Measurements from ENCODE around the gene CCDC91.
A peak's percentile ranks its signal among the peaks of the same experiment; 100 is the strongest.

CCDC91 gene

GRCh38 chr12:28190321-28191050 is at the start of gene CCDC91:
Gene CCDC91 (plus strand): TSS chr12:28190456. CDS start chr12:28257216, 66,760 bp downstream.
- DNase-seq (ENCODE audit: low read depth in 2 of 2): peak; percentile 77 to 88

GRCh38 chr12:28144059-28144458 is 46.2 kb upstream of the CCDC91 start:
- DNase-seq (ENCODE audit: low read depth in 2 of 2): no peak

GRCh38 chr12:28144532-28144931 is 45.7 kb upstream of the CCDC91 start:
- DNase-seq (ENCODE audit: low read depth in 2 of 2): no peak

- DNase-seq (ENCODE audit: low read depth in 2 of 2): no peak
Observed at GRCh38 chr12:28145216-28145615, 45.0 kb upstream of the CCDC91 start.

- DNase-seq (ENCODE audit: low read depth in 2 of 2): no peak
Observed at GRCh38 chr12:28149279-28149678, 41.0 kb upstream of the CCDC91 start.

GRCh38 chr12:28156362-28156761 is 33.9 kb upstream of the CCDC91 start:
- DNase-seq (ENCODE audit: low read depth in 2 of 2): no peak

GRCh38 chr12:28156804-28157203 is 33.5 kb upstream of the CCDC91 start:
- DNase-seq (ENCODE audit: low read depth in 2 of 2): no peak

- no peak for DNase-seq (ENCODE audit: low read depth in 2 of 2)
Observed at GRCh38 chr12:28158353-28158752, 31.9 kb upstream of the CCDC91 start.

GRCh38 chr12:28159688-28160087 is 30.6 kb upstream of the CCDC91 start:
- DNase-seq (ENCODE audit: low read depth in 2 of 2): no peak

- no peak for DNase-seq (ENCODE audit: low read depth in 2 of 2)
Observed at GRCh38 chr12:28161697-28162096, 28.6 kb upstream of the CCDC91 start.

- DNase-seq (ENCODE audit: low read depth in 2 of 2): no peak
Observed at GRCh38 chr12:28162697-28163096, 27.6 kb upstream of the CCDC91 start.

- no peak for DNase-seq (ENCODE audit: low read depth in 2 of 2)
Observed at GRCh38 chr12:28164644-28165275, 25.5 kb upstream of the CCDC91 start.

- DNase-seq (ENCODE audit: low read depth in 2 of 2): no peak
Observed at GRCh38 chr12:28167981-28168485, 22.2 kb upstream of the CCDC91 start.

- DNase-seq (ENCODE audit: low read depth in 2 of 2): no peak
Observed at GRCh38 chr12:28171356-28172060, 18.7 kb upstream of the CCDC91 start.

- no peak for DNase-seq (ENCODE audit: low read depth in 2 of 2)
Observed at GRCh38 chr12:28172434-28173030, 17.7 kb upstream of the CCDC91 start.

GRCh38 chr12:28173440-28173839 is 16.8 kb upstream of the CCDC91 start:
- DNase-seq (ENCODE audit: low read depth in 2 of 2): no peak

- no peak for DNase-seq (ENCODE audit: low read depth in 2 of 2)
Observed at GRCh38 chr12:28175098-28175589, 15.1 kb upstream of the CCDC91 start.

- DNase-seq (ENCODE audit: low read depth in 2 of 2): no peak
Observed at GRCh38 chr12:28176295-28176694, 14.0 kb upstream of the CCDC91 start.

- no peak for DNase-seq (ENCODE audit: low read depth in 2 of 2)
Observed at GRCh38 chr12:28177461-28177860, 12.8 kb upstream of the CCDC91 start.

GRCh38 chr12:28177905-28178304 is 12.4 kb upstream of the CCDC91 start:
- DNase-seq (ENCODE audit: low read depth in 2 of 2): no peak

- DNase-seq (ENCODE audit: low read depth in 2 of 2): no peak
Observed at GRCh38 chr12:28178775-28179174, 11.5 kb upstream of the CCDC91 start.

- no peak for DNase-seq (ENCODE audit: low read depth in 2 of 2)
Observed at GRCh38 chr12:28180786-28181185, 9.5 kb upstream of the CCDC91 start.
